Stimulated activated CD8-positive, alpha-beta memory T cell treated with anti-CD3 and anti-CD28 coated beads, Interleukin-12 subunit alpha, Interleukin-12 subunit beta, amount 100 ng/mL, for 1 hour (primary cell): ENCODE data around the gene MMP25.
A peak's percentile ranks its signal among the peaks of the same experiment; 100 is the strongest.
"Not testable (repeated sequence)": the region's sequence is repeated elsewhere in the genome, so short reads cannot be mapped to it uniquely, and the experiment has no call there.

Source experiments
- DNase-seq: peaks from one replicate; pipeline ENCODE4 v3.0.0-alpha.2; 2020; ENCODE audit warnings: low read depth

MMP25 gene

DNA sequence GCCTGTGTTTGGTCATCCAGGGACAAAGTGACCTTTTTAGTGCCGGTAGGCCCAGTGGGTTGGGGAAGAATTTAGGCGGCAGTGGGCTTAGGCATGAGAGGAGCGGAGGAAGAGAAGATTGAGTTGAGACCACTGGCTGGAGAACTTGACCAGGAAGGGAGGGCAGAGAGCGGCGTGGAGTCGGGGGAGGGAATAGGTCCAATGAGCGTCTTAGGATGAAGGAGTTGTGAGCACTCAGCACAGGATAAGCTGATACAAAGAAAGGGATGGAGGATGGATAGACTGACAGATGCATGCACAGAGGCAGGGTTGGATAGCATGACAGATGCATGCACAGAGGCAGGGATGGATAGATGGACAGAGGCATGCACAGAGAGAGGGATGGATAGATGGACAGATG, 27.1 kb downstream of the MMP25 start:
- no peak for DNase-seq

GRCh38 chr16:3074860-3075522, 28.6 kb downstream of the MMP25 start:
- peak; percentile 62 for DNase-seq

- DNase-seq, result no peak
Measured at GRCh38 chr16:3075523-3075915, 29.2 kb downstream of the MMP25 start.

- DNase-seq, result not testable (repeated sequence)
Measured at GRCh38 chr16:3075946-3076345, 29.6 kb downstream of the MMP25 start.

GRCh38 chr16:3076577-3076976, 30.2 kb downstream of the MMP25 start:
- no peak for DNase-seq

DNA sequence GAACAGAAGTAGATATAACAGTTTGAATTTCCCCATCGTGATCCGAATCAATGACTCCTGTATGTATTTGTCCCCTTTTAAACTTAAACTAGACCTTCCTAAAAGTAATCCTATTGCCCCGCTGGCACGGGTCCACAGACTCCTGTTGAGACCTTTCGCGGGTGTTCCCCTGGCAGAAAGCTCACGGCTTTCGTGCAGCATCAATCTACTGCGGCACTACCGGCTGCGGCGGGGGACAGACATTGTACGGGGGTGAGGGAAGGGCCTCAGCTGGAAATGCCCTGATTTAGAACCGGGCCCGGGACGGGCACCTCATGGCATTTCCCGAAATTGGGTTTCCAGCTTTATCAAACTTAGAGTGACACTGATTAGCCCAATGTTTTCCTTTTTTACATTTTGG, 33.7 kb downstream of the MMP25 start:
- no peak for DNase-seq

- not testable (repeated sequence) for DNase-seq
Measured at GRCh38 chr16:3081957-3082356, 35.6 kb downstream of the MMP25 start.

GRCh38 chr16:3083408-3083807, 37.0 kb downstream of the MMP25 start:
- not testable (repeated sequence) for DNase-seq

DNA sequence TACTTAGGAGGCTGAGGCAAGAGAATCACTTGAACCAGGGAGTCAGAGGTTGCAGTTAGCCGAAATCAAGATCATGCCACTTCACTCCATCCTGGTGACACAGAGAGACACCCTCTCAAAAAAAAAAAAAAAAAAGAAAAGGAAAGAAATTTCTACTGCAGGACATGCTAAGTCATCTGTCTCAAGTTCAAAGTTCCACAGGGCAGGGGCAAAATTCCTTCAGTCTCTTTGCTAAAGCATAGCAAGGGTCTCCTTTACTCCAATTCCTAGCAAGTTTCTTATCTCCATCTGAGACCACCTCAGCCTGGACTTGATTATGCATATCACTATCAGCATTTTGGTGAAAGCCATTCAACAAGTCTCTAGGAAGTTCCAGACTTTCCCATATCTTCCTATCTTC, 38.1 kb downstream of the MMP25 start:
- DNase-seq, result no peak

DNA sequence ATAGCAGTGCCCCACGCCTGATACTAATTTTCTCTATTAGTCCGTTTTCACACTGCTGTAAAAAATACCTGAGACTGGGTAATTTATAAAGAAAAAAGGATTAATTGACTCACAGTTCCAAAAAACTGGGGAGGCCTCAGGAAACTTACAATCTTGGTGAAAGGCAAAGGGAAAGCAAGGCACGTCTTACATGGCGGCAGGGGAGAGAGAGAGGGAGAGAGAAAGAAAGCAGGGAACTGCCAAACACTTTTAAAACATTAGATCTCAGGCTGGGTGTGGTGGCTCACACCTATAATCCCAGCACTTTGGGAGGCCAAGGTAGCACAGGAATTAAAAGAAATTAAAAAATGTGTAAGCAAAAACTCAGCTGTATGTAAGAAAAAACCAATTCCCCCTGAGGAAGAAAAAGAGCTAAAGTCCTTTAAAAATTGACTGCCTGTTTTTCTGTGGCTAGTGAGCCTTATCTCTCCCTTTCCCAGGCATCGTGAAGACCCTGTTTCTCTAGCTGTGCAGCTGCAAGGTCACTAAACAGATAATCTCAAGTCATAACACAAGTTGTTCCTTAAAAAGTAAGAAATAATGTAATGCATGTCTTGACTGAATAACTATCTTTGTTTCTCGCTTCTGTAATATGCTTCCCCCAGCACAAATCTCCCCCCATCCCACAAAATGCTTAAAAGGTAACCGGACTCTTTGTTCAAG, 38.8 kb downstream of the MMP25 start:
- no peak for DNase-seq

DNA sequence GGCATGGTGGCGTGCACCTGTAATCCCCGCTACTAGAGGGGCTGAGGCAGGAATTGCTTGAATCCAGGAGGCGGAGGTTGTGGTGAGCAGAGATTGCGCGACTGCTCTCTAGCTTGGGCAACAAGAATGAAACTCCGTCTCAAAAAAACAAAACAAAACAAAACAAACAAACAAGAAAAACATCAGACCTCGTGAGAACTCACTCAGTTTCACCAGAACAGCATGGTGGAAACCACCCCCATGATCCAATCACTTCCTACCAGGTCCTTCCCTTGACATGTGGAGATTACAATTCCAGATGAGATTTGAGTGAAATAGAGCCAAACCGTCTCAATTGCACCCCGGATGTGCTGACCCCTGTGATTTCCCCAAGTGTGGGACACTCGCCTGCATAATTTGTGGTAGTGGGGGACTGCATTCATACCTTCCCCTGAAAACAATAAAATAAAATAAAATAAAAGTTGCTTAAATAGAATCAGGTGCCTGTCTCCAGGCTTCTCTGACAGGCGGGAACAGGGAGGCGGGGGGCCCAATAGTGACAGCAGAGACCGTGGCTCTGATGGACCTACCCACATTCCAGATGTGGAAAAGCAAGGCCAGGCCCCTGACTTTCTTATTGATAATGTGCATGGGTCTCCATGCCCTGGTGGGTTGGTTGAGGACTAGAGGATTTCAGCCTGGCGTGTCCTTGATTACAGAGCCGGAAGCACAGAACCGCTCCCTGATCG, 39.7 kb downstream of the MMP25 start:
- no peak for DNase-seq

DNA sequence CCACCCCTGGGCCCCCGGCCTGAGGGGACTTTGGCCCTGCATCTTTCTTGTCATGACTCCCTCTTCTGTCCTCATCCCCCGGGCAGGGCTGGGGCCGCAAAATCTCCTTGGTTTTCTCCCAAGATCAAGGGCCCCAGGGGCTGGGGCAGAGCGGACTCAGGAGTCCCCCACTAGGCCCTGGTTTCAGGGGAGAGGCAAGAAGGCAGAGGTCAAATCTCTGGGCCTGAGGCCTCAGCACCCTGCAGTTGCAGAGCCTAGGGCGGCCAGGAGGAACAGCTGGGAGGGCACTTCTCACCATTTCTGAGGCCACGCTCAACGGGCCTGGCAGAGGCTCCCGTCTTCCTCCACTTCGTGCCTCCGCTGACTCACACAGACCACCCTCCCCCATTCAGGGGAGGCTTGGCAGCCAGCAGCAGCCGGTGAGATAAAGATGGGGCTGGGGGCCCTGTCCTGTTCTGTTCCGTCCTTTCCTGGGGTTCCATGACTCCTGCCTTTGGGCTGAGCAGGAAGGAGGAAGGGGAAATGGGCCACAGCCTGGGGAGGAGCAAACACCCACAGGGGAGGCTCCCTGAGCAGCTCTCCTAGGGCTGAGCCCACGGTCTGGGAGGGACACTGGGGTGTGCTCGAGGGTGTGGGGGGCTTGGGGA, 40.4 kb downstream of the MMP25 start:
- no peak for DNase-seq

- no peak for DNase-seq
Measured at GRCh38 chr16:3087243-3088235, 41.2 kb downstream of the MMP25 start.

DNA sequence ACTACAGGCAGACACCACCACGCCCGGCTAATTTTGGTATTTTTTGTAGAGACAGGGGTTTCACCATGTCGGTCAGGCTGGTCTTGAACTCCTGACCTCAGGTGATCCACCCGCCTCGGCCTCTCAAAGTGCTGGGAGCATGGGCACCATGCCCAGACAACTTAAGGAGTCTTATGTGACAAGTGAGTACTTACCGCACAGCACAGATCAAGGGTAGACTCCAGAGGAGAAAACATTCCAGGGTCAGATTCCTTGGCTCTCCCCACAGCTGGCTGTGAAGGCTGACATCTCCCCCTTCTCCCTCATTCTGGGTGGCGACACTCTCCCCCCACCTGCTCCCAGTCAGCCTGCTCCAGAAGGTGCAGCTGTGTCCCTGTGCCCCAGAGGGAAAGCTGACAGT, 42.1 kb downstream of the MMP25 start:
- DNase-seq, result no peak

DNA sequence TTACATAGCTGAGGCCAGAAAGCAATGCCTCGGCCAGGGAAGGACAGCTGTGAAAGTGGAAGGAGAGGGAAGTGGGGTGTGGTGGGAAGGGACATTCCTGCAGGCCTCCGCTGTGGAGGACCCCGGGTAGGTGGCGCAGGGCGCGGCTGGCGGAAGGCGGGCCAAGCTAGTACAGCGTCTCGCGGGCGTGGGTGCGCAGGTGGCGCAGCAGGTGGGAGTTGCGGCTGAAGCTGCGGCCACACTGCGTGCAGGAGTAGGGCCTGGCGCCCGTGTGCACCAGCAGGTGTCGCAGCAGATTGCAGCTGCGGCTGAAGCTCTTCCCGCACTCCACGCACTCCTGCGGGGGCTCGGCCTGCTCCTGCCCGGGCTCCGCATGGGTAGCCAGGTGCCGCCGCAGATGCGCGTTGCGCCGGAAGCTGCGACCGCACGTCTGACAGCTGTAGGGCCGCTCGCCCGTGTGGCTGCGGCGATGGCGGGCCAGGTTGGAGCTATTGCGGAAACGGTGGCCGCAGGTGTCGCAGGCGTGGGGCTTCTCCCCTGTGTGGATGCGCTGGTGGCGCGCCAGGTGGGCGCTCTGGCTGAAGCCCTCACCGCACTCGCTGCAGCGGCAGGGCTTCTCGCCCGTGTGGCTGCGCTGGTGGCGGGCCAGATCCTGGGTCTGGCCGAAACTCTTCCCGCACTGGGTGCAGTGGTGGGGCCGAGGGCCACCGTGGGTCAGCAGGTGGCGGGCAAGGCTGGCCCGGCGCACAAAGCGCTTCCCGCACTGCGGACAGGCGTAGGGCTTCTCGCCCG, 42.8 kb downstream of the MMP25 start:
- no peak for DNase-seq

GRCh38 chr16:3089717-3090592, 43.6 kb downstream of the MMP25 start:
- no peak for DNase-seq

DNA sequence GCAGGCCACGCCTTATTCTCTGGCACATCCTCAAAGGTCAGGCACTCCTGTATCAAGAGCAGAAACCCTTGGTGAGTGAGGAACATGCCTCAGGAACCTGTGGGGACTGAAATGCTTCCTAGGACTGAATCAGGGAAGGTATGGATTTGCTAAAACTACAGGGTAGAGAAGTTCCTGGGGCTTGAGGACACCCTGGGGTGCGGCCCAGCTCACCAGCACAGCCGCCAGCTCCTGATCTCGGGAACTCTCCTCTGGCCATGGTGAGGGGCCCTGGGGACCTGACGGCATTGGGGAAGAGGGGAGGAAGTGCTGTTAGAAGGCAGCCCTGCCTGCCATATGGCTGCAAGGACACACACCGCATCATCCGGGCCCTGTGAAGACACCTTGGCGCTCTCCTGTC, 45.2 kb downstream of the MMP25 start:
- DNase-seq, result no peak

DNA sequence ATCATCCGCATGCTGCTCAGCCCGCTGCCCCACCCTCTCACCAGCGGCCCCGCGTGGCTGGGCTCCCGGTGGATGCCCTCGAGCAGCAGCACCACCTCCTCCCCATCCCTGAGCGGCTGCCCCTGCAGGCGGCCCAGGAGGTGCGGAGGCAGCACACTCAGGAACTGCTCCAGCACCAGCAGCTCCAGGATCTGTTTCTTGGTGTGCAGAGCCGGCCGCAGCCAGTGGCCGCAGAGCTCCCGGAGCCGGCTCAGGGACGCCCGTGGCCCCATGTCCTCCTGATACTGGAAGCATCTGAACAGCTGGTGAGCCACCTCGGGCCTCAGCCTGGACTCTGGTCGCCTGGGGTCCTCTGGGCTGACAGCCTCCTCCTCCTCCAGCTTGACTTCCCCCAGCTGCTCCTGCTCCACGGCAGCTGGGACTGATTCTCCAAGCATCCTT, 46.2 kb downstream of the MMP25 start:
- DNase-seq, result no peak

DNA sequence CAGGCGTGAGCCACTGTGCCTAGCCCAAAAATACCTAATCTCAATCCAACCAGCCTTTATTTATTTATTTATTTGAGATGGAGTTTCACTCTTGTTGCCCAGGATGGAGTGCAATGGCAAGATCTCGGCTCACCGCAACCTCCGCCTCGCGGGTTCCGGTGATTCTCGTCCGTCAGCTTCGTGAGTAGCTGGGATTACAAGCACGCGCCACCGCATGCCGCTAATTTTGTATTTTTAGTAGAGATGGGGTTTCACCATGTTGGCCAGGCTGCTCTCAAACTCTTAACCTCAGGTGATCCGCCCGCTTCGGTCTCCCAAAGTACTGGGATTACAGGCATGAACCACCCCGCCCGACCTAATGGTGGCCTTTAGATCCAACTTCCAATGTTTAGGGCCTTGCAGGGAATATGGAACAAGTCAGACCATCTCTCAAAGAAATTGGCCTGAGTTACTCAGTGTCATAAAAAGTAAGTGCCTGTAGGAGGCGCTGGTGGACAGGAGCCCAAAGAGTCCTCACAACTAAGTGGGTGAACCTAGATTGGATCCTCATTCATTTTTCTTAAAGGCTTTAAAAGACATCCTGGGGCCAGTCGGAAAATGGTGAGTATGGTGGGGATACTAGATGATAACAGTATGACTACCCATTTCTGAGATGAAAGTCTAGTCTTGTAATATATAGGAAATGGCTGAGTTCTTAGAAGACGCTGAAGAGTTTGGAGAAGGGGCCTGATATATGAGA, 48.1 kb downstream of the MMP25 start:
- peak; percentile 32 for DNase-seq
